ENCODE measurements around the gene ULK4. TPM values are rescaled to one million over a fixed set of nuclear protein-coding genes. Genes with fewer than 3 reads are reported as not detected.
A peak's percentile ranks its signal among the peaks of the same experiment; 100 is the strongest.

Gene ULK4
- total and polyA plus RNA-seq, 9 of the 15 experiments (the other 6 are each of a cell fraction or from before 2014, with no cell fraction given): 3.0 to 5.9 (median 3.5) TPM

DNA sequence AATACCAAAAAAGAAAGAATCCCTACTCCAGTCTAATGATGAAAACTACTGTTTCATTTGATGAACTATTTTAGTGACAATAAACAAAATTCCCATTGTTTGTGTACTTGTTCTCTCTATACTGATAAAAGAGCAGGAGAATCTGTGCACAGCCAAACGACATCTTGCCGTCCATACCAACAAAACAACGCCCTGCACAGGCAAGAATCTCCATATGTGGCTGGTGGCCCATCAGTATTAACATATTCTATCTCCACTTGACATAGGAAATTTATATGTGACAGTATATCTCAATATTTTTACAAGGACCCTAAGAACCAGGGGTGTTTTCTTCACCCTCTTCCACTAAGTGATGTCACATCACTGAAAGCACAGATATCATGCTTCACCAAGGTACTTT lies 279.5 kb downstream of the ULK4 start:
- Histone ChIP-seq H3K27me3 (ENCODE audit: control insufficient read depth in 2 of 2, insufficient read depth in 2 of 2, low read length in 2 of 2) (peaks cover 0 to 10% of the 10 kb centered on the region in 2 experiments; a peak in 1 of 5 replicates), H2AFZ (ENCODE audit: low read depth, low read length) (no peak overlapping the region), H3K4me1 (replicated peaks in 1 of 2; ENCODE audit: control insufficient read depth in 2 of 2, insufficient read depth in 2 of 2, low read length in 2 of 2) (no peaks in the 10 kb centered on the region), H3K4me3 (no peak overlapping the region), H3K79me2 (ENCODE audit: control insufficient read depth, insufficient read depth, low read length) (no peaks in the 10 kb centered on the region), H4K20me1 (replicated peaks; ENCODE audit: control insufficient read depth, insufficient read depth, low read length) (no peaks in the 10 kb centered on the region), H3K27ac (ENCODE audit: extremely low read depth, low read depth, low read length) (no peak overlapping the region), H3K4me2 (ENCODE audit: insufficient read depth, low read length) (no peak overlapping the region), H3K9me3 (replicated peaks; ENCODE audit: control insufficient read depth, insufficient read depth, low read depth, low read length) (no peaks in the 10 kb centered on the region), H3K9ac (ENCODE audit: insufficient read depth in 1 of 2, low read depth in 2 of 2, low read length in 2 of 2) (no peak overlapping the region), H3K9me1 (ENCODE audit: control insufficient read depth, insufficient read depth, low read length) (no peaks in the 10 kb centered on the region), H3K36me3 (ENCODE audit: control insufficient read depth, insufficient read depth, low read length) (no peaks in the 10 kb centered on the region)
- ChIA-PET CTCF (ENCODE audit: low intra/inter-chr PET ratio) (no interaction called here), POLR2A (no interaction called here)
- TF ChIP-seq FOXJ2 (tag; IDR thresholded peaks at IDR 0.05) (0 out of 2 replicates have a peak, but pooled peaks have one; percentile 2), TAF1 (IDR thresholded peaks at IDR 0.05; ENCODE audit: control insufficient read depth, extremely low read depth, insufficient read depth, low read length, severe bottlenecking) (no peak)
- TF ChIP-seq, protein P1, sequence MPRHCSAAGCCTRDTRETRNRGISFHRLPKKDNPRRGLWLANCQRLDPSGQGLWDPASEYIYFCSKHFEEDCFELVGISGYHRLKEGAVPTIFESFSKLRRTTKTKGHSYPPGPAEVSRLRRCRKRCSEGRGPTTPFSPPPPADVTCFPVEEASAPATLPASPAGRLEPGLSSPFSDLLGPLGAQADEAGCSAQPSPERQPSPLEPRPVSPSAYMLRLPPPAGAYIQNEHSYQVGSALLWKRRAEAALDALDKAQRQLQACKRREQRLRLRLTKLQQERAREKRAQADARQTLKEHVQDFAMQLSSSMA (CRISPR knock-in tag; IDR thresholded peaks at IDR 0.05): no peak
- WGBS (ENCODE audit: insufficient coverage, low coverage, missing lambda C conversion rate): 0% methylated on average over 3 of the region's 3 CpGs
- ATAC-seq (no peak), FAIRE-seq (no peak), DNase-seq (ENCODE audit: extremely low read depth in 1 of 4, low spot score in 3 of 4) (no peak)
- intact Hi-C loops (cut with micrococcal nuclease) (no loop called here), in situ Hi-C loops (cut with MboI) (loop anchor here (25.0 kb wide), 1 partner anchor 430 kb away; no protein-coding TSS in a partner anchor)
- no TSS peak for BruUV-seq (replicated peaks)

- H3K4me1 ChIP-seq (replicated peaks in 1 of 2; ENCODE audit: control insufficient read depth in 2 of 2, insufficient read depth in 2 of 2, low read length in 2 of 2): no peaks in the 10 kb centered on the region
- WGBS (ENCODE audit: insufficient coverage, low coverage, missing lambda C conversion rate): 3% methylated on average over 3 of the region's 3 CpGs
- no TSS peak for BruUV-seq (replicated peaks)
- FAIRE-seq (no peak), ATAC-seq (no peak), DNase-seq (ENCODE audit: extremely low read depth in 1 of 4, low spot score in 3 of 4) (no peak)
- H3K79me2 ChIP-seq (ENCODE audit: control insufficient read depth, insufficient read depth, low read length): no peaks in the 10 kb centered on the region
- intact Hi-C loops (cut with micrococcal nuclease): no loop called here
- H4K20me1 ChIP-seq (replicated peaks; ENCODE audit: control insufficient read depth, insufficient read depth, low read length): no peaks in the 10 kb centered on the region
- H3K9me1 ChIP-seq (ENCODE audit: control insufficient read depth, insufficient read depth, low read length): no peaks in the 10 kb centered on the region
- no peaks in the 10 kb centered on the region for H3K36me3 ChIP-seq (ENCODE audit: control insufficient read depth, insufficient read depth, low read length)
- ChIA-PET POLR2A (no interaction called here), CTCF (ENCODE audit: low intra/inter-chr PET ratio) (interaction anchor here (0.6 kb wide), 1 partner anchor 49 kb away, joined by 4 read pairs; no protein-coding TSS in a partner anchor)
- peak; percentile 79 for TF ChIP-seq FOXJ2 (tag; IDR thresholded peaks at IDR 0.05)
- TF ChIP-seq HNRNPH1 (optimal IDR thresholded peaks at IDR 0.05; ENCODE audit: low read depth, low read length): no peak
- TF ChIP-seq ZNF583 (CRISPR knock-in tag; IDR thresholded peaks at IDR 0.05): no peak
- TF ChIP-seq CEBPG (CRISPR knock-in tag; IDR thresholded peaks at IDR 0.05): no peak
- TF ChIP-seq CEBPG (tag; conservative IDR thresholded peaks at IDR 0.05 in 1 of 2, IDR thresholded peaks at IDR 0.05 in 1 of 2): peak; percentile 86 to 88
- TF ChIP-seq, protein P2, sequence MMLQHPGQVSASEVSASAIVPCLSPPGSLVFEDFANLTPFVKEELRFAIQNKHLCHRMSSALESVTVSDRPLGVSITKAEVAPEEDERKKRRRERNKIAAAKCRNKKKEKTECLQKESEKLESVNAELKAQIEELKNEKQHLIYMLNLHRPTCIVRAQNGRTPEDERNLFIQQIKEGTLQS (IDR thresholded peaks at IDR 0.05): peak; percentile 36; the same call in 1 of the 2 replicates
- TF ChIP-seq, protein P2 (CRISPR knock-in tag; conservative IDR thresholded peaks at IDR 0.05): no peak
- no peak overlapping the region for H2AFZ ChIP-seq (ENCODE audit: low read depth, low read length)
- in situ Hi-C loops (cut with MboI): loop anchor here (25.0 kb wide), 1 partner anchor 431 kb away; no protein-coding TSS in a partner anchor
- H3K9ac ChIP-seq (ENCODE audit: insufficient read depth in 1 of 2, low read depth in 2 of 2, low read length in 2 of 2): no peak overlapping the region
- H3K4me3 ChIP-seq: no peak overlapping the region
- no peaks in the 10 kb centered on the region for H3K9me3 ChIP-seq (replicated peaks; ENCODE audit: control insufficient read depth, insufficient read depth, low read depth, low read length)
- H3K4me2 ChIP-seq (ENCODE audit: insufficient read depth, low read length): no peak overlapping the region
- no peak overlapping the region for H3K27ac ChIP-seq (ENCODE audit: extremely low read depth, low read depth, low read length)
- H3K27me3 ChIP-seq (ENCODE audit: control insufficient read depth in 2 of 2, insufficient read depth in 2 of 2, low read length in 2 of 2): peaks cover 0 to 10% of the 10 kb centered on the region in 2 experiments; a peak in 1 of 5 replicates
Measured at GRCh38 chr3:41681479-41681878, 280.4 kb downstream of the ULK4 start.

All from K562 (cell line).